HepG2 (cell line): Measurements from ENCODE around the gene NOL4L. TPM values are rescaled to one million over a fixed set of nuclear protein-coding genes. Genes with fewer than 3 reads are reported as not detected.
A peak's percentile ranks its signal among the peaks of the same experiment; 100 is the strongest.

Experiments
- ADNP ChIP-seq: sonication (generic); formaldehyde crosslinking; IDR thresholded peaks from 2 replicates; pipeline ENCODE4 v1.4.0; 2020; ENCODE audit warnings: missing genetic modification reagents
- HES4 ChIP-seq: sonication (generic); formaldehyde crosslinking; IDR thresholded peaks from 2 replicates; pipeline ENCODE4 v1.9.0; 2021; ENCODE audit warnings: mild to moderate bottlenecking, missing genetic modification reagents, borderline replicate concordance
- KDM2A ChIP-seq: sonication (generic); formaldehyde crosslinking; IDR thresholded peaks from 2 replicates; pipeline ENCODE4 v1.4.0; 2020; ENCODE audit warnings: low read depth, missing genetic modification reagents, borderline replicate concordance
- KLF11 ChIP-seq: IDR thresholded peaks from 2 replicates; pipeline ENCODE4 v1.6.1; 2016; ENCODE audit warnings: missing compliant biosample characterization
- KMT2A ChIP-seq: sonication (generic); formaldehyde crosslinking; IDR thresholded peaks from 2 replicates; pipeline ENCODE4 v1.4.0; 2020; ENCODE audit warnings: missing genetic modification reagents
- POLR2AphosphoS2 ChIP-seq: IDR thresholded peaks from 2 replicates; pipeline ENCODE4 v1.6.1; 2011; ENCODE audit warnings: low read depth, low read length, improper control_type of control experiment
- RBM22 ChIP-seq: fragments of 200-400 bp; formaldehyde crosslinking; optimal IDR thresholded peaks from 2 replicates; pipeline ENCODE3; 2017; ENCODE audit warnings: mild to moderate bottlenecking, low read length, moderate library complexity
- REPIN1 ChIP-seq: sonication (generic); formaldehyde crosslinking; IDR thresholded peaks from 2 replicates; pipeline ENCODE4 v1.8.0; 2022; ENCODE audit warnings: missing genetic modification reagents, low read depth, mild to moderate bottlenecking, borderline replicate concordance
- RNF2 ChIP-seq: fragments of 450-650 bp; conservative IDR thresholded peaks from 2 replicates; pipeline ENCODE4 v1.6.1; 2016; ENCODE audit warnings: low read depth
- SMAD9 ChIP-seq: sonication (generic); formaldehyde crosslinking; IDR thresholded peaks from 2 replicates; pipeline ENCODE4 v1.5.1; 2020; ENCODE audit warnings: mild to moderate bottlenecking, missing genetic modification reagents
- SRF ChIP-seq: IDR thresholded peaks from 2 replicates; pipeline ENCODE4 v1.6.1; 2011; ENCODE audit warnings: mild to moderate bottlenecking, low read depth, low read length, moderate library complexity
- ZNF496 ChIP-seq: sonication (generic); formaldehyde crosslinking; IDR thresholded peaks from 2 replicates; pipeline ENCODE4 v1.8.1; 2023; ENCODE audit warnings: mild to moderate bottlenecking, moderate library complexity, missing genetic modification reagents; ENCODE audit not compliant: insufficient replicate concordance
- ZNF678 ChIP-seq: sonication (generic); formaldehyde crosslinking; IDR thresholded peaks from 2 replicates; pipeline ENCODE4 v1.4.0; 2020; ENCODE audit warnings: mild to moderate bottlenecking, missing genetic modification reagents
- ZNF879 ChIP-seq: sonication (generic); formaldehyde crosslinking; IDR thresholded peaks from 2 replicates; pipeline ENCODE4 v1.8.1; 2023; ENCODE audit warnings: missing genetic modification reagents
- polyA plus RNA-seq, 8 experiments: library from polyadenylated mRNA; depleted of rRNA in 3 of 8; stranded (reverse) in 7 of 8; unstranded in 1 of 8; fragments of >200 nt; fragmentation: Illumina TruSeq in 4 of 8; extraction: Trizol in 4 of 8; gene quantifications; 2 replicates each; pipeline versions ENCODE4 v1.2.1 to v1.2.3, GENCODE V29; 2011 to 2016; ENCODE audit warnings: low read depth in 4 of 8, missing spikeins in 1 of 8, mixed read lengths in 1 of 8; ENCODE audit not compliant: insufficient read depth in 1 of 8
- total RNA-seq, 5 experiments: library from RNA; depleted of rRNA; stranded (reverse); fragments of >200 nt; fragmentation: Illumina TruSeq; extraction: Trizol; gene quantifications; 2 replicates each; pipeline ENCODE4 v1.2.3, GENCODE V29; 2016; ENCODE audit warnings: low read depth in 1 of 5
- TF ChIP-seq, protein P1 (sequence below): sonication (generic); formaldehyde crosslinking; IDR thresholded peaks from 2 replicates; pipeline ENCODE4 v1.4.0; 2020; ENCODE audit warnings: missing genetic modification reagents
- TF ChIP-seq, protein P2 (sequence below): sonication (generic); formaldehyde crosslinking; IDR thresholded peaks from 2 replicates; pipeline ENCODE4 v1.4.0; 2020; ENCODE audit warnings: missing genetic modification reagents, mild to moderate bottlenecking, borderline replicate concordance
- TF ChIP-seq, protein P3 (sequence below): sonication (generic); formaldehyde crosslinking; IDR thresholded peaks from 2 replicates; pipeline ENCODE4 v1.8.0; 2022; ENCODE audit warnings: missing genetic modification reagents, low read depth, mild to moderate bottlenecking, borderline replicate concordance
- TF ChIP-seq, protein P4 (sequence below): sonication (generic); formaldehyde crosslinking; IDR thresholded peaks from 2 replicates; pipeline ENCODE4 v1.9.0; 2022; ENCODE audit warnings: missing genetic modification reagents, mild to moderate bottlenecking, borderline replicate concordance
- TF ChIP-seq, protein P5 (sequence below): sonication (generic); formaldehyde crosslinking; IDR thresholded peaks from 2 replicates; pipeline ENCODE4 v1.8.1; 2023; ENCODE audit warnings: mild to moderate bottlenecking, moderate library complexity, missing genetic modification reagents

NOL4L gene
- total and polyA plus RNA-seq, 2 of the 13 experiments (the other 11 are each of a cell fraction or from before 2014, with no cell fraction given) = 16.6 to 35.4 TPM

DNA sequence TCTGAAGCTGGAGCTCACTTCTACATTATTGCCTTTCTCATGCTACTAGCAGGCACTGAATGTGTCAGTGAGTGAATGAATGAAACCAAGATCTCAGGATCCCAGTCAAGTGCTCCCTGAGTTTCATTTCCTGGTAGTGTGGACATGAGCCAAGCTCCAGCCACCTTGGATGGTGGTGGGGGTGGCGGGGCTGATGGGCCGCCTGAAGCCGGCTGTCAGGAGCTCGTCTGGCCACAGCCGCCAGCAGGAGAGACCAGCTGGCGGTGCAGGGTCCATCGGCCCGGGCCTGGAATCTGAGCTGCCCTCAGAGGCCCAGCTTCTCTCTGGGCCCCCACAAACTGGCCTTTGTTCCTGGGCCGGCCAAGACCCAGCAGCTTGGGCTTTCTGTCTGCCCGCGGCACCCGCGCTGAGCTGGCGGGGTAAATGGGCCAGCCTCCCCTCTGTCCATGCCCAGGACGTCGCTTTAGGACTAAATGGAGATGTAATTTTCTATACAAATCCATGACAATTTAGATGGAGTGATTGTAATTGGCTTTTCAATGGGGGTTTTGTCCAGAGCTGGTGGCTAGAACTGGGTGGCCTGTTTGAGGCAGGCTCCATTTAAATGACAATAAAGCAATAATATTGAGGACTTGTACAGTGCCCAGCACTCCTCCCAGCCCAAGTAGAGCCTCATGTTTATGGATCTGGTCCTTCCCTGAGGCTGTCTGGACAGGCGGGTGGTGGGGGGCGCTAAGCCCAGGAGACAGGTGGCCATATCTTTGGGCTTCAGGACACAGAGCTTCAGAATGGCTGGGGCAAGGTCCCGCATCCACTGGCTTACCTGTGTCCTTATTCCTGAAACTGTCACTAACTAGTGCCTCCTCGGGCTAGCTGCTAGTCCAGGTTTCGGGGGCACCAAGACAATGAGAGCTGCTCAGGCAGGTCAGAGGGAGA lies 43.5 kb downstream of the NOL4L start (continued):
- TF ChIP-seq, protein P1, sequence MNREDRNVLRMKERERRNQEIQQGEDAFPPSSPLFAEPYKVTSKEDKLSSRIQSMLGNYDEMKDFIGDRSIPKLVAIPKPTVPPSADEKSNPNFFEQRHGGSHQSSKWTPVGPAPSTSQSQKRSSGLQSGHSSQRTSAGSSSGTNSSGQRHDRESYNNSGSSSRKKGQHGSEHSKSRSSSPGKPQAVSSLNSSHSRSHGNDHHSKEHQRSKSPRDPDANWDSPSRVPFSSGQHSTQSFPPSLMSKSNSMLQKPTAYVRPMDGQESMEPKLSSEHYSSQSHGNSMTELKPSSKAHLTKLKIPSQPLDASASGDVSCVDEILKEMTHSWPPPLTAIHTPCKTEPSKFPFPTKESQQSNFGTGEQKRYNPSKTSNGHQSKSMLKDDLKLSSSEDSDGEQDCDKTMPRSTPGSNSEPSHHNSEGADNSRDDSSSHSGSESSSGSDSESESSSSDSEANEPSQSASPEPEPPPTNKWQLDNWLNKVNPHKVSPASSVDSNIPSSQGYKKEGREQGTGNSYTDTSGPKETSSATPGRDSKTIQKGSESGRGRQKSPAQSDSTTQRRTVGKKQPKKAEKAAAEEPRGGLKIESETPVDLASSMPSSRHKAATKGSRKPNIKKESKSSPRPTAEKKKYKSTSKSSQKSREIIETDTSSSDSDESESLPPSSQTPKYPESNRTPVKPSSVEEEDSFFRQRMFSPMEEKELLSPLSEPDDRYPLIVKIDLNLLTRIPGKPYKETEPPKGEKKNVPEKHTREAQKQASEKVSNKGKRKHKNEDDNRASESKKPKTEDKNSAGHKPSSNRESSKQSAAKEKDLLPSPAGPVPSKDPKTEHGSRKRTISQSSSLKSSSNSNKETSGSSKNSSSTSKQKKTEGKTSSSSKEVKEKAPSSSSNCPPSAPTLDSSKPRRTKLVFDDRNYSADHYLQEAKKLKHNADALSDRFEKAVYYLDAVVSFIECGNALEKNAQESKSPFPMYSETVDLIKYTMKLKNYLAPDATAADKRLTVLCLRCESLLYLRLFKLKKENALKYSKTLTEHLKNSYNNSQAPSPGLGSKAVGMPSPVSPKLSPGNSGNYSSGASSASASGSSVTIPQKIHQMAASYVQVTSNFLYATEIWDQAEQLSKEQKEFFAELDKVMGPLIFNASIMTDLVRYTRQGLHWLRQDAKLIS (CRISPR knock-in tag) = no peak; the same call in 1 of the 2 replicates
- TF ChIP-seq KDM2A (CRISPR knock-in tag) = peak; percentile 94; the same call in 1 of the 2 replicates
- peak; percentile 79; the same call in 1 of the 2 replicates for TF ChIP-seq ZNF879
- no peak for TF ChIP-seq HES4 (CRISPR knock-in tag)
- TF ChIP-seq KMT2A = peak; percentile 90
- TF ChIP-seq, protein P2, sequence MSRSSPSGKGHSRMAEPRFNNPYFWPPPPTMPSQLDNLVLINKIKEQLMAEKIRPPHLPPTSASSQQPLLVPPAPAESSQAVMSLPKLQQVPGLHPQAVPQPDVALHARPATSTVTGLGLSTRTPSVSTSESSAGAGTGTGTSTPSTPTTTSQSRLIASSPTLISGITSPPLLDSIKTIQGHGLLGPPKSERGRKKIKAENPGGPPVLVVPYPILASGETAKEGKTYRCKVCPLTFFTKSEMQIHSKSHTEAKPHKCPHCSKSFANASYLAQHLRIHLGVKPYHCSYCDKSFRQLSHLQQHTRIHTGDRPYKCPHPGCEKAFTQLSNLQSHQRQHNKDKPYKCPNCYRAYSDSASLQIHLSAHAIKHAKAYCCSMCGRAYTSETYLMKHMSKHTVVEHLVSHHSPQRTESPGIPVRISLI = peak; percentile 89; the same call in 1 of the 2 replicates
- TF ChIP-seq REPIN1 = peak; percentile 82
- TF ChIP-seq SRF = 0 out of 2 replicates have a peak, but pooled peaks have one; percentile 44
- TF ChIP-seq ZNF496 (CRISPR knock-in tag) = no peak
- TF ChIP-seq RBM22 = no peak
- 0 out of 2 replicates have a peak, but pooled peaks have one; percentile 49 for TF ChIP-seq RNF2
- TF ChIP-seq SMAD9 (CRISPR knock-in tag) = peak; percentile 12; the same call in 1 of the 2 replicates
- peak; percentile 88; the same call in 1 of the 2 replicates for TF ChIP-seq ZNF678 (CRISPR knock-in tag)
- TF ChIP-seq POLR2AphosphoS2 = no peak
- TF ChIP-seq, protein P3, sequence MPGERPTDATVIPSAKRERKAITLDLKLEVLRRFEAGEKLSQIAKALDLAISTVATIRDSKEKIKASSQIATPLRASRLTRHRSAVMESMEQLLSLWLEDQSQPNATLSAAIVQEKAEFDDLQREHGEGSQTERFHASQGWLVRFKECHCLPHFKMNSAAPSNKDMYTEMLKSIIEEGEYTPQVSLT (CRISPR knock-in tag) = no peak; the same call in 1 of the 2 replicates
- TF ChIP-seq, protein P4, sequence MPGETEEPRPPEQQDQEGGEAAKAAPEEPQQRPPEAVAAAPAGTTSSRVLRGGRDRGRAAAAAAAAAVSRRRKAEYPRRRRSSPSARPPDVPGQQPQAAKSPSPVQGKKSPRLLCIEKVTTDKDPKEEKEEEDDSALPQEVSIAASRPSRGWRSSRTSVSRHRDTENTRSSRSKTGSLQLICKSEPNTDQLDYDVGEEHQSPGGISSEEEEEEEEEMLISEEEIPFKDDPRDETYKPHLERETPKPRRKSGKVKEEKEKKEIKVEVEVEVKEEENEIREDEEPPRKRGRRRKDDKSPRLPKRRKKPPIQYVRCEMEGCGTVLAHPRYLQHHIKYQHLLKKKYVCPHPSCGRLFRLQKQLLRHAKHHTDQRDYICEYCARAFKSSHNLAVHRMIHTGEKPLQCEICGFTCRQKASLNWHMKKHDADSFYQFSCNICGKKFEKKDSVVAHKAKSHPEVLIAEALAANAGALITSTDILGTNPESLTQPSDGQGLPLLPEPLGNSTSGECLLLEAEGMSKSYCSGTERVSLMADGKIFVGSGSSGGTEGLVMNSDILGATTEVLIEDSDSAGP (CRISPR knock-in tag) = peak; percentile 89
- TF ChIP-seq ADNP (CRISPR knock-in tag) = no peak; the same call in 1 of the 2 replicates
- TF ChIP-seq KLF11 (CRISPR knock-in tag) = peak; percentile 43; the same call in 1 of the 2 replicates
- TF ChIP-seq, protein P5, sequence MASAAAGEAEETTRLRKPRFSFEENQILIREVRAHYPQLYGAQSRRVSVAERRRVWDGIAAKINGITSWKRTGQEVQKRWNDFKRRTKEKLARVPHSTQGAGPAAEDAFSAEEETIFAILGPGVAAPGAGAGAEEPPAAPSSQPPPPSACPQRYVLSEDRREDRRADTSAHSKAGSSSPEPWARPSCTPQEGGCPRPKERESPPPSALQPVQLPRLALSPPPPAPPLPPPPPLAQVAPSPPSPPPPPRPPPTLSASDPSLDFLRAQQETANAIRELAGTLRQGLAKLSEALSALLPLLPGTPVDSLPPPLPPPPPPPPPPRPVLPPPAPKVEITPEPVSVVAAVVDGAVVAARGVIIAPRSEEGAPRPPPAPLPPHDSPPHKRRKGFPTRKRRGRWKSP (CRISPR knock-in tag) = peak; percentile 70; the same call in 1 of the 2 replicates
